ENCODE data around the gene OR12D3.
"Not testable (repeated sequence)": the region's sequence is repeated elsewhere in the genome, so short reads cannot be mapped to it uniquely, and the experiment has no call there.

OR12D3 gene

GRCh38 chr6:29375191-29375590 lies at the start of gene OR12D3:
Gene OR12D3, minus strand, starts transcription at chr6:29375291. Its CDS starts 4 bp downstream, at chr6:29375287.
- no peak for DNase-seq (ENCODE audit: low read depth)

- no peak for DNase-seq (ENCODE audit: low read depth)
These were observed 49.5 kb upstream of the OR12D3 start for GRCh38 chr6:29424575-29424974.

GRCh38 chr6:29424168-29424567 lies 49.1 kb upstream of the OR12D3 start:
- no peak for DNase-seq (ENCODE audit: low read depth)

GRCh38 chr6:29419516-29419915 lies 44.4 kb upstream of the OR12D3 start:
- DNase-seq (ENCODE audit: low read depth): no peak

- DNase-seq (ENCODE audit: low read depth): no peak
These were observed 39.5 kb upstream of the OR12D3 start, which contains the start of gene OR12D1 for GRCh38 chr6:29414588-29414987. Gene OR12D1, plus strand, starts transcription at chr6:29414928.

- no peak for DNase-seq (ENCODE audit: low read depth)
These were observed 28.7 kb upstream of the OR12D3 start for GRCh38 chr6:29403801-29404200.

- DNase-seq (ENCODE audit: low read depth): no peak
These were observed 24.4 kb upstream of the OR12D3 start for GRCh38 chr6:29399525-29399924.

GRCh38 chr6:29395331-29395730 lies 20.2 kb upstream of the OR12D3 start, which contains the start of gene OR12D2:
Gene OR12D2, plus strand, starts transcription at chr6:29395631. Its CDS starts 1,069 bp downstream, at chr6:29396700.
- DNase-seq (ENCODE audit: low read depth): no peak

- no peak for DNase-seq (ENCODE audit: low read depth)
These were observed 13.4 kb upstream of the OR12D3 start for GRCh38 chr6:29388533-29388932.

- no peak for DNase-seq (ENCODE audit: low read depth)
These were observed 912 bp upstream of the OR12D3 start for GRCh38 chr6:29376003-29376402.

GRCh38 chr6:29368765-29369164 lies 6.3 kb downstream of the OR12D3 start, which contains the start of gene OR5V1:
Gene OR5V1, minus strand, starts transcription at chr6:29368865. Its CDS starts 12,670 bp downstream, at chr6:29356195.
- no peak for DNase-seq (ENCODE audit: low read depth)

- DNase-seq (ENCODE audit: low read depth): no peak
These were observed 19.5 kb downstream of the OR12D3 start for GRCh38 chr6:29355603-29356002.

GRCh38 chr6:29354980-29355379 lies 20.1 kb downstream of the OR12D3 start:
- DNase-seq (ENCODE audit: low read depth): no peak

- DNase-seq (ENCODE audit: low read depth): not testable (repeated sequence)
These were observed 25.7 kb downstream of the OR12D3 start for GRCh38 chr6:29349348-29349747.

- DNase-seq (ENCODE audit: low read depth): no peak
These were observed 29.7 kb downstream of the OR12D3 start for GRCh38 chr6:29345380-29345779.

GRCh38 chr6:29336269-29336668 lies 38.8 kb downstream of the OR12D3 start:
- DNase-seq (ENCODE audit: low read depth): no peak

GRCh38 chr6:29332676-29333075 lies 42.4 kb downstream of the OR12D3 start:
- no peak for DNase-seq (ENCODE audit: low read depth)

- no peak for DNase-seq (ENCODE audit: low read depth)
These were observed 49.3 kb downstream of the OR12D3 start for GRCh38 chr6:29325777-29326176.

All from GM04503 (cell line).